WERI-Rb-1 (cell line): ENCODE results near the gene SPRED3.
"Not testable (repeated sequence)": the region's sequence is repeated elsewhere in the genome, so short reads cannot be mapped to it uniquely, and the experiment has no call there.

Experiments used
- DNase-seq: peaks from one replicate; pipeline ENCODE4 v3.0.0-alpha.2; 2020
- H3K27ac ChIP-seq: fragments of 250-450 bp; sonication (Bioruptor Pico); 2 replicates; pipeline ENCODE4 v1.5.1; 2020; ENCODE audit warnings: mild to moderate bottlenecking, moderate library complexity
- H3K27me3 ChIP-seq: fragments of 250-450 bp; sonication (Bioruptor Pico); 2 replicates; pipeline ENCODE4 v1.5.1; 2021; ENCODE audit warnings: mild to moderate bottlenecking, low read depth, moderate library complexity; ENCODE audit not compliant: insufficient read depth, severe bottlenecking
- H3K36me3 ChIP-seq: fragments of 250-450 bp; sonication (Bioruptor Pico); 2 replicates; pipeline ENCODE4 v1.5.1; 2020; ENCODE audit warnings: mild to moderate bottlenecking, moderate library complexity
- H3K4me3 ChIP-seq: 2 replicates; pipeline ENCODE4 v1.5.1; 2011; ENCODE audit warnings: low read depth, mild to moderate bottlenecking, control low read depth, low read length
- H3K9me3 ChIP-seq: fragments of 250-450 bp; sonication (Bioruptor Pico); 2 replicates; pipeline ENCODE4 v1.5.1; 2021; ENCODE audit warnings: mild to moderate bottlenecking, moderate library complexity; ENCODE audit not compliant: severe bottlenecking
- TF ChIP-seq, protein P1 (sequence below): IDR thresholded peaks from 2 replicates; pipeline ENCODE4 v1.5.1; 2011; ENCODE audit warnings: low read depth, mild to moderate bottlenecking, control low read depth, inconsistent platforms, low read length

Gene SPRED3

DNA sequence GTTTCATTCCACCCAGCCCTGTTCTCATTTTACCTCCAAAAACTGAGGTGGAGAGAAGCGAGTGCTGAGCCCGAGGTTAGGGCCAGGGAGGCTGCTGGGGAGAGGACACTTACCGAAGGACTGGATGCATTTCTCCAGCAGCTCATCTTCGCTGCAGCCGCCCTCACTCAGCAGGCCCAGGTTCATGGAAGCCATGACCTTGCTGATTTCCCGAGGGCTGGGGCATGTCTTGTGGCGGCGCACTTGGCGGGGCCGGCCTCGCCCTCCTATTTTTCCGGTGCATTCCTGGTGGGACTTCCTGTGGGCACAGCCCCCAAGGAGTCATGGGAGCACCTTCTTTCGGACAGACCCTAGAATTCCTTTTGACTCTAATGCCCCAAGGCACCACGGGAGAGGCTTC, 33.4 kb downstream of the SPRED3 start:
- DNase-seq = no peak
- TF ChIP-seq, protein P1, sequence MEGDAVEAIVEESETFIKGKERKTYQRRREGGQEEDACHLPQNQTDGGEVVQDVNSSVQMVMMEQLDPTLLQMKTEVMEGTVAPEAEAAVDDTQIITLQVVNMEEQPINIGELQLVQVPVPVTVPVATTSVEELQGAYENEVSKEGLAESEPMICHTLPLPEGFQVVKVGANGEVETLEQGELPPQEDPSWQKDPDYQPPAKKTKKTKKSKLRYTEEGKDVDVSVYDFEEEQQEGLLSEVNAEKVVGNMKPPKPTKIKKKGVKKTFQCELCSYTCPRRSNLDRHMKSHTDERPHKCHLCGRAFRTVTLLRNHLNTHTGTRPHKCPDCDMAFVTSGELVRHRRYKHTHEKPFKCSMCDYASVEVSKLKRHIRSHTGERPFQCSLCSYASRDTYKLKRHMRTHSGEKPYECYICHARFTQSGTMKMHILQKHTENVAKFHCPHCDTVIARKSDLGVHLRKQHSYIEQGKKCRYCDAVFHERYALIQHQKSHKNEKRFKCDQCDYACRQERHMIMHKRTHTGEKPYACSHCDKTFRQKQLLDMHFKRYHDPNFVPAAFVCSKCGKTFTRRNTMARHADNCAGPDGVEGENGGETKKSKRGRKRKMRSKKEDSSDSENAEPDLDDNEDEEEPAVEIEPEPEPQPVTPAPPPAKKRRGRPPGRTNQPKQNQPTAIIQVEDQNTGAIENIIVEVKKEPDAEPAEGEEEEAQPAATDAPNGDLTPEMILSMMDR = no peak
- H3K4me3 ChIP-seq = no peak overlapping the region

DNA sequence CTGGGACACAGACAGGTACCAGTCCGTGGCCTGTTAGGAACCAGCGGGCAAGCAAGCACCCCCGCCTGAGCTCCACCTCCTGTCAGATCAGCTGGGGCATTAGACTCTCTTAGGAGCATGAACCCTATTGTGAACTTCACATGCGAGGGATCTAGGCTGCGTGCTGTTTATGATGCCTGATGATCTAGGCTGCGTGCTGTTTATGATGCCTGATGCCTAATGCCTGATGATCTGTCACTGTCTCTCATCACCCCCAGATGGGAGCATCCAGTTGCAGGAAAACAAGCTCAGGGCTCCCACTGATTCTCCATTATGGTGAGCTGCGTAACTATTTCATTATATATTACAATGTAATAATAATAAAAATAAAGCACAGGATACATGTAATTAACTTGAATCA, 33.9 kb downstream of the SPRED3 start:
- Histone ChIP-seq H3K27ac (no peak overlapping the region), H3K36me3 (no peaks in the 10 kb centered on the region), H3K9me3 (no peaks in the 10 kb centered on the region), H3K27me3 (no peaks in the 10 kb centered on the region), H3K4me3 (no peak overlapping the region)
- no peak for DNase-seq
- TF ChIP-seq, protein P1 = no peak

More for the DNA sequence above, 33.4 kb downstream of the SPRED3 start:
- Histone ChIP-seq H3K27me3 (no peaks in the 10 kb centered on the region), H3K36me3 (no peaks in the 10 kb centered on the region), H3K27ac (no peak overlapping the region), H3K9me3 (no peaks in the 10 kb centered on the region)

DNA sequence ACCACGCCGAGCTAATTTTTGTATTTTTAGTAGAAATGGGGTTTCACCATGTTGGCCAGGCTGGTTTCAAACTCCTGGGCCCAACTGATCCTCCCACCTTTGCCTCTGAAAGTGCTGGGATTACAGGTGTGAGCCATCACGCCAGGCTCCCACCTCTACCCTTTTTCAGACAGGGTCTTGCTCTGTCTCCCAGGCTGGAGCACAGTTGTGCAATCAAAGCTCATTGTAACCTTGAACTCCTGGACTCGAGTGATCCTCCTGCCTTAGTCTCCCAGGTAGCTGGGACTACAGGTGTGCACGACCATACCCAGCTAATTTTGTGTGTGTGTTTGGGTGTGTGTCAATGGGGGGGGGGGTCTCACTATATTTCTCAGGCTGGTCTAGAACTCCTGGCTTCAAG, 35.8 kb downstream of the SPRED3 start:
- TF ChIP-seq, protein P1 = no peak
- no peaks in the 10 kb centered on the region for H3K36me3 ChIP-seq
- H3K4me3 ChIP-seq = no peak overlapping the region
- H3K27ac ChIP-seq = no peak overlapping the region
- H3K27me3 ChIP-seq = no peaks in the 10 kb centered on the region
- no peak for DNase-seq
- no peaks in the 10 kb centered on the region for H3K9me3 ChIP-seq

DNA sequence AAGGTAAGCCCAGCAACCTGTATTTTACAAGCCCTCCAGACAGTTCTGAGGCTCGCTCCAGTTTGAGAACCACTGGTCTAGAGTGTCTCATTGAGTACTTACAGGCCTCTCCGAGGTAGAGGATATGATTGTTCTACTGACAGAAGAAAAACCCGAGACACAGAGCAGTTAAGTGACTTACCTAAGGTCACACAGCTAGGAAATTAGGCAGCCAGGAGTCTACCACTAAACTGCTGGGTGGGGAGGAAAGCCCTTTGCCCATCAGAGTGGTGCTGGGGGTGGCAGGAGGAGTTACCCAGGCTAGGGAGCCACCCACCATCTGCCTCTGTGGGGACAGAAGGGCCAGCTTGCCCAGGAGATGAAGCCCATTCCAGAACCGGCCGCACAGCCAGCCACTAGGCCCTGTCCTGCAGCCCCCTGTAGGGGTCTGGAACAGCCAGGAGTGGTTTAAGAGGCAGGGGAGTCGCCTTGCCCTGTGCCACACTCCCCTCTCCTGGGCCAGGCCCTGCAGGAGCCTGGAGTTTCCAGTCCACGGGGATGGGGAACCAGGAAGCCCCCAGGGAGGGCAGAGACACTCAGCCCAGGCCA, 36.8 kb downstream of the SPRED3 start:
- no peaks in the 10 kb centered on the region for H3K27me3 ChIP-seq
- no peaks in the 10 kb centered on the region for H3K9me3 ChIP-seq
- H3K4me3 ChIP-seq = no peak overlapping the region
- no peak for DNase-seq
- TF ChIP-seq, protein P1 = no peak
- no peak overlapping the region for H3K27ac ChIP-seq
- H3K36me3 ChIP-seq = no peaks in the 10 kb centered on the region

DNA sequence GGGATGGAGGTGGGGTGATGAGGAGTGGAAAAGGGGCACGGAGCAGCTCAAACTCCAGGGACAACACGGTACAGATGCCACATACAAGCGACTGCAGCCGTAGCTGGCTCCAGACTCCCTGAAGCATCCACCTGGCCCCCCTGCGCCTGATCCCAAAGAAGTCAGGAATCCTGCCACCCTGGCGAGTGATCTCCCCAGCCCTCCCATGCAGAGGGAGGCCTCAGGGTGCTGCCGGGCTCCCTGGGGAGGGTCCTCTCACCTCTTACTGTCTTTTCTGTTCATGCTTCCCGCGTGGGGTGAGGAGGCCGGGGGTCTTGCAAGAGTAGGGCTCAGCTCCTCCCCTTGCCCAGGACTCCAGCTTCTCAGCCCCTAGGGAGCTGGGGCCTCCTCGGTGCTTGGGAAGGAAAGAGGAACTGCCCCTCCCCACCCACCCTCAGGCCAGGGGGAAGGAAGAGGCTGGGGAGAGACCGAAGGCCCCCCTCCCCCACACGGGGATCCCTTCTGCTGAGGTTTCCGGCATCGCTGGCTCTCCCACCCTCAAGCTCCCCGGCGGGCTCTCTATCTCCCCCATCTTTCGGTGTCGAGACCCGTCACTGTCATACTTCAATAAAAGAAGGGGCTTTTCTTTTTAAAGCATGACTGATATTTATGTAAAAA, 37.4 kb downstream of the SPRED3 start, which contains the start of gene RASGRP4:
TSS of gene RASGRP4 (minus strand) at position 410 of the 657 bp plus-strand sequence. CDS start at position 282, 128 bp downstream.
- no peaks in the 10 kb centered on the region for H3K9me3 ChIP-seq
- no peaks in the 10 kb centered on the region for H3K36me3 ChIP-seq
- no peak for DNase-seq
- no peak within 1 kb of the TSS for H3K27ac ChIP-seq
- TF ChIP-seq, protein P1 = no peak
- no peaks in the 10 kb centered on the region for H3K27me3 ChIP-seq
- H3K4me3 ChIP-seq = no peak within 1 kb of the TSS

DNA sequence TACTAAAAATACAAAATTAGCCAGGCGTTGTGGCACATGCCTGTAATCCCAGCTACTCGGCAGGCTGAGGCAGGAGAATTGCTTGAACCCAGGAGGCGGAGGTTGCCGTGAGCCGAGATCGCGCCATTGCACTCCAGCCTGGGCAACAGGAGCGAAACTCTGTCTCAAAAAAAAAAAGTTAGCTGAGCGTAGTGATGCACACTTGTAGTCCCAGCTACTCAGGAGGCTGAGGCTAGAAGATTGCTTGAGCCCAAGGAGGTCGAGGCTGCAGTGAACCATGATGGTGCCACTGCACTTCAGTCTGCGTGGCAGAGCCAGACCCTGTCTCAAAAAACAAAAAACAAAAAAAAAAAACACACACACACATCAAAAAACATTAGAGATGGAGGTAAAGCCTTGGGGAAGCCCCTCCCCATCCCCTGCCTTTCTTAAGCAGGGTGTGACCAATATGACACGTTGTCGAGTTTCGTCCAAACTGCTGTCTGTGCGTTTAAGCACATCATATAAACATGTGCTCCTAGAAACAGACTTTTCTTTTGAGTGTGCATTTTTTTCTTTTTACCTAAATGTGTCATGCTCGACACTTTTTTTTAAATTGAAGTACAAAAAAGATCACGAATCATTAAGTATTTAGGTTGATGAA, 38.7 kb downstream of the SPRED3 start:
- DNase-seq, H3K36me3 ChIP-seq, H3K27ac ChIP-seq, H3K9me3 ChIP-seq, H3K4me3 ChIP-seq, H3K27me3 ChIP-seq: not testable (repeated sequence)
